ENCODE measurements around the gene NUDCD2.

GRCh38 chr5:163448491-163448890, 11.4 kb downstream of the NUDCD2 start:
- no peak for TF ChIP-seq POLR2AphosphoS5 (IDR thresholded peaks at IDR 0.05; ENCODE audit: low read depth, low read length)
- no peak for TF ChIP-seq POLR2A (IDR thresholded peaks at IDR 0.05; ENCODE audit: low read depth, low read length)
- no peak for TF ChIP-seq TAF1 (IDR thresholded peaks at IDR 0.05; ENCODE audit: borderline replicate concordance, low read depth, low read length)
